ENCODE results near the gene JAK3. TPM values are rescaled to one million over a fixed set of nuclear protein-coding genes. Genes with fewer than 3 reads are reported as not detected.

JAK3 gene
- total RNA-seq, 1 experiment from 2014 or later: 3.3 TPM

DNA sequence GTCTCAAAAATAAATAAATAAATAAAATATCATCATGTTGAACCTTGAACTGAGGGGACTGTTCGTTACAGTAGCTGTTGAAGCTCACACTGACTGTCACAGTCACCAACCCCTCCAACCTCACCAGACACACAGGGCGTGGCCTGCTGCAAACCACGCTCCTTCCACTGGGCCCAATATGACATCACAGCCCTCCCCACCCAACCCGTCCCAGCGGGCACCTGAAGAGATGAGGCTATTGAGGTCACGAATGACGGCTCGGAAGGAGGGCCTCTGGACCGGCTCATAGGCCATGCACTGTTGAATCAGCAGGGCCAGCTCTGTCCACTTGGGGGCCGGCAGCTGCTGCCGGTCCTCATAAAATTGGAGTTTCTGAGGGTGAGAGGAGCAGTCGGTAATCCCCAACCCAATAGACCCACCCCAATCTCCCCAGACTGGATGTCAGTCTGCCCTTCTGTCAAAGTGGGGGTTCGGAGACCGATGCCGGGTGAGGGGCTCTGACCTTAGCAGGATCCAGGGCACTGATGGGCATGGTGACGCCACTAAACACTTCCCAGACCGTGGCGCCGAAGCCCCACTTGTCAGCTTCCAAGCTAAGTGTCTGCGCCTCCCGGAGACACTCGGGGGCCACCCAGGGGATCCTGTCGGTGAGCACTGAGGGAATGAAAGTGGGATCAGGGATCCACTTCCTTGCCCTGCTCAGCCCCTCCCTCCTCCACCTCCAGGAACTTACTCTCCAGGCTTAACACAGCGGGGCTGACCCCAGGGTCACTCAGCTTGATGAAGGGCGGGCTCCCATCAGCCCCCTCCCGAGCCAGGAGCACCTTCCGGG lies 13.2 kb downstream of the JAK3 start:
- H3K4me1 ChIP-seq (ENCODE audit: insufficient read depth, low read length): no peaks in the 10 kb centered on the region; the same call in 1 of the 2 replicates
- H3K79me1 ChIP-seq (ENCODE audit: insufficient read depth, low read depth, low read length, poor library complexity, severe bottlenecking): no peaks in the 10 kb centered on the region
- H2BK20ac ChIP-seq (ENCODE audit: low read depth, low read length, poor library complexity, severe bottlenecking): no peak overlapping the region
- H3K9ac ChIP-seq (ENCODE audit: extremely low read depth, insufficient read length, low read length): no peak overlapping the region
- no peaks in the 10 kb centered on the region for H3K9me3 ChIP-seq (ENCODE audit: control insufficient read depth, low read depth, low read length)
- no peak overlapping the region for H2BK12ac ChIP-seq (ENCODE audit: insufficient read length, low read depth, low read length)
- H2BK120ac ChIP-seq (ENCODE audit: low read depth, low read length, poor library complexity, severe bottlenecking): no peak overlapping the region
- H4K5ac ChIP-seq (ENCODE audit: insufficient read length, low read depth, low read length): no peak overlapping the region
- H3K14ac ChIP-seq (ENCODE audit: insufficient read depth, low read length): no peak overlapping the region
- no peak overlapping the region for H2AK5ac ChIP-seq (ENCODE audit: insufficient read length, low read length)
- H3K4ac ChIP-seq (ENCODE audit: low read depth, low read length): no peak overlapping the region
- H3K18ac ChIP-seq (ENCODE audit: insufficient read length, low read depth, low read length): no peak overlapping the region
- no peak overlapping the region for H2AFZ ChIP-seq (ENCODE audit: low read length)
- H3K27me3 Mint-ChIP-seq (ENCODE audit: low read depth): peaks cover 30% of the 10 kb centered on the region
- no peak overlapping the region for H2BK5ac ChIP-seq (ENCODE audit: insufficient read length, low read length)
- H3T11ph ChIP-seq (ENCODE audit: low read length): no peak overlapping the region
- DNase-seq: peak; percentile 54
- WGBS (ENCODE audit: extremely low coverage, insufficient read length, low lambda C conversion rate): no CpG with 5 or more reads among the region's 27 CpGs
- no peak overlapping the region for H3K4me3 Mint-ChIP-seq
- H3K27ac ChIP-seq (ENCODE audit: insufficient read length, low read depth, low read length): no peak overlapping the region
- peaks cover 21 to 34% of the 10 kb centered on the region in 2 experiments for H3K4me1 Mint-ChIP-seq
- H3K56ac ChIP-seq (ENCODE audit: insufficient read length, low read depth, low read length): no peak overlapping the region
- H3K9me3 Mint-ChIP-seq: no peaks in the 10 kb centered on the region; a peak in 2 of 5 replicates
- no peak overlapping the region for H4K91ac ChIP-seq (ENCODE audit: insufficient read length, low read depth, low read length)
- H3K79me2 ChIP-seq (ENCODE audit: insufficient read depth, low read length): no peaks in the 10 kb centered on the region
- no peak overlapping the region for H2BK15ac ChIP-seq (ENCODE audit: low read depth, low read length)
- no peak overlapping the region for H3K23ac ChIP-seq (ENCODE audit: insufficient read length, low read depth, low read length)
- H3K4me2 ChIP-seq (ENCODE audit: insufficient read depth, insufficient read length, low read length): no peak overlapping the region
- peaks cover 8% of the 10 kb centered on the region for H3K23me2 ChIP-seq (ENCODE audit: insufficient read length, low read depth, low read length, poor library complexity, severe bottlenecking)
- no peaks in the 10 kb centered on the region for H4K20me1 ChIP-seq (ENCODE audit: control insufficient read depth, insufficient read depth, insufficient read length)
- no peaks in the 10 kb centered on the region for H3K27me3 ChIP-seq (ENCODE audit: insufficient read depth, low read length)
- no peak overlapping the region for H3K27ac Mint-ChIP-seq
- H4K8ac ChIP-seq (replicated peaks; ENCODE audit: insufficient read length, low read depth, low read length): no peak overlapping the region
- TF ChIP-seq, protein P1, sequence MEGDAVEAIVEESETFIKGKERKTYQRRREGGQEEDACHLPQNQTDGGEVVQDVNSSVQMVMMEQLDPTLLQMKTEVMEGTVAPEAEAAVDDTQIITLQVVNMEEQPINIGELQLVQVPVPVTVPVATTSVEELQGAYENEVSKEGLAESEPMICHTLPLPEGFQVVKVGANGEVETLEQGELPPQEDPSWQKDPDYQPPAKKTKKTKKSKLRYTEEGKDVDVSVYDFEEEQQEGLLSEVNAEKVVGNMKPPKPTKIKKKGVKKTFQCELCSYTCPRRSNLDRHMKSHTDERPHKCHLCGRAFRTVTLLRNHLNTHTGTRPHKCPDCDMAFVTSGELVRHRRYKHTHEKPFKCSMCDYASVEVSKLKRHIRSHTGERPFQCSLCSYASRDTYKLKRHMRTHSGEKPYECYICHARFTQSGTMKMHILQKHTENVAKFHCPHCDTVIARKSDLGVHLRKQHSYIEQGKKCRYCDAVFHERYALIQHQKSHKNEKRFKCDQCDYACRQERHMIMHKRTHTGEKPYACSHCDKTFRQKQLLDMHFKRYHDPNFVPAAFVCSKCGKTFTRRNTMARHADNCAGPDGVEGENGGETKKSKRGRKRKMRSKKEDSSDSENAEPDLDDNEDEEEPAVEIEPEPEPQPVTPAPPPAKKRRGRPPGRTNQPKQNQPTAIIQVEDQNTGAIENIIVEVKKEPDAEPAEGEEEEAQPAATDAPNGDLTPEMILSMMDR (conservative IDR thresholded peaks at IDR 0.05): peak; percentile 52
- no peaks in the 10 kb centered on the region for H3K36me3 Mint-ChIP-seq (ENCODE audit: insufficient read depth in 1 of 3, low read depth in 3 of 3)
